GM20431 (cell line): Measurements from ENCODE around the gene GOLGA3.
"Not testable (repeated sequence)": the region's sequence is repeated elsewhere in the genome, so short reads cannot be mapped to it uniquely, and the experiment has no call there.

Experiments
- in situ Hi-C: fragments of 300-500 bp; cut with MseI, MboI; formaldehyde crosslinking; loops from one replicate; pipeline ENCODE4 v1.15.0; 2020; ENCODE audit warnings: low sequenced_read_pairs; ENCODE audit not compliant: unreplicated experiment

GOLGA3 gene

DNA sequence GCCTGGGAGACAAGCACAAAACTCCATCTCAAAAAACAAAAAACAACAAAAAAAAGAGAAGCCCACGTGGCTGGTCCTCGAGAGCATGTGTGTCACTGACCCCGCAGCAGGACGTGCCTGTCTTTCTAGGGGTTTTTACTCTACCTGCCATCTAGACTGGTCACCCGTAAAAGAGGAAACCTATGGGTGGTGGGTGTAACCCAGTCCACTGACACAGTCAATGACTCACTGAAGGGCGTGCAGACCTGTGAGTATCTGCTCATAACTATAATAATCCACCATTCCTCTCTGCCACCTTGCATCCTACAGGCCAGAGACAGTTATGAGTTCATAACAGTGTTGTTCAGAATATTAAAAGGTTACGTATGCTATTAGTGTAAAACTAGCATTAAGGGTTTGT lies 4.6 kb downstream of the GOLGA3 start:
- in situ Hi-C loops, result no loop called here

GRCh38 chr12:132818562-132818961 lies 10.1 kb downstream of the GOLGA3 start:
- in situ Hi-C loops, result no loop called here

GRCh38 chr12:132814232-132814631 lies 14.4 kb downstream of the GOLGA3 start:
- in situ Hi-C loops, result no loop called here

DNA sequence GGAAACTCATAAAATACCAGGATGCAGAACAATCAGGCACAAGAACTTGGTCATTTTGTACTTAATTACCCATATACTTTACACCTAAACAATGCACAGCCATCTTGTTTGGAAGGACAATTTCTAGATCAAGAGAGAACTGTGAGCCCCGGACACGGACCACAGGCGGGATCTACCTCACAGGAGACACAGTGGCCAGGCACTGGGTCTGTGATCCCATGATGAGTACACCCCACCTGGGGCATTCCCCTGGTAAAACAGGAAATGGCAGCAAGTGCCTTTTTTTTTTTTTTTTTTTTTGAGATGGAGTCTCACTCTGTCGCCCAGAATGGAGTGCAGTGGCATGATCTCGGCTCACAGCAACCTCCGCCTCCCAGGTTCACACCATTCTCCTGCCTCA lies 15.2 kb downstream of the GOLGA3 start:
- in situ Hi-C loops, result no loop called here

- in situ Hi-C loops, result no loop called here
Observed at GRCh38 chr12:132812631-132813305, 15.9 kb downstream of the GOLGA3 start.

DNA sequence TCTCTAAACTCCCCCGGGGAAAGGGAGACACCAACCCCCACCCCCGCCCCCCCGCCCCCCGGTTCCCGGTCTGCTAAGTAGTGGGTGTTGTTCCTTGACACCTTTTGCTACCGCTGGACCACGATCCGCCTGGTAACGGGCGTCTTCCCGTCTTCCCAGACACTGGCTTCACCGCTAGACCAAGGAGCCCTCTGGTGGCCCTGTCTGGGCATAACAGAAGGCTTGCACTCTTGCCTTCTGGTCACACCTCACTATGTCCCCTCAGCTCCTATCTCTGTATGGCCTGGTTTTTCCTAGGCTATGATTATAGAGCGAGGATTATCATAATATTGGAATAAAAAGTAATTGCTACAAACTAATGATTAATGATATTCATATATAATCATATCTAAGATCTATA lies 19.3 kb downstream of the GOLGA3 start:
- in situ Hi-C loops, result not testable (repeated sequence)

GRCh38 chr12:132807295-132808092 lies 21.2 kb downstream of the GOLGA3 start:
- in situ Hi-C loops, result no loop called here

DNA sequence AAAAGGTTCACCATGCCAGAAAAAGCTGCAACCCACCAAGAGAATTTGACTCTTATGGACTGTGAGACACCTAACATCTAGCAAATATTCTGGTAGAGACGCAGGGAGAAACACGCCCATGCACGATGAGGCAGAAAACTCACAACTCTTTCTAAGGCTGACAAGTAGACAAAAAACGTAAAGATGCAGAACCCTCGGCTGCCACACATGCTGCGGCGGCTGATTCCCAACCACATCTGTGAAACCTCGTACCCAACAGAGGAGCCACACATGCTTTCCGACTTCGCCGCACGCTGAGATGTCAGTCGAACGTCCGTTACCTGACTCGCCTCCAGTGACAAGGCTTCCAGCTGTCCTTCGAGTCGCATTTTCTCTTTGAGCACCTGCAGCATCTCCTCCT lies 21.8 kb downstream of the GOLGA3 start:
- in situ Hi-C loops, result no loop called here

DNA sequence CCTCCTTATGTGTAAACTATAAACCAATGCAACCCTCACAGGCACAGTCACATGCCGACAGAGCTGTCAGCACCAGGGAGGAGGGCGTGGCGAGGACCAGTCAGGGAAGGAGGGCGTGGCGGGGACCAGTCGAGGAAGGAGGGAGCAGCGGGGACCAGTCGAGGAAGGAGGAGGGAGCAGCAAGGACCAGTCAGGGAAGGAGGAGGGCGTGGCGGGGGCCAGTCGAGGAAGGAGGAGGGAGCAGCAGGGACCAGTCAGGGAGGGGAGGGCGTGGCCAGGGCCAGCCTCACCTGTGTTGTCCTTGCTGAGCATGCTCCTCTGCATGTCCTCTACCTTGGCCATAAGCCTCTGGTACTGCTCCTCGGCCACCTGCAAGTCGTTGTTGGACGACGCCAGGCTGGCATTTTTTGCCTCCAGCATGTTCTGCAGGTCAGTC lies 24.2 kb downstream of the GOLGA3 start:
- in situ Hi-C loops, result no loop called here

DNA sequence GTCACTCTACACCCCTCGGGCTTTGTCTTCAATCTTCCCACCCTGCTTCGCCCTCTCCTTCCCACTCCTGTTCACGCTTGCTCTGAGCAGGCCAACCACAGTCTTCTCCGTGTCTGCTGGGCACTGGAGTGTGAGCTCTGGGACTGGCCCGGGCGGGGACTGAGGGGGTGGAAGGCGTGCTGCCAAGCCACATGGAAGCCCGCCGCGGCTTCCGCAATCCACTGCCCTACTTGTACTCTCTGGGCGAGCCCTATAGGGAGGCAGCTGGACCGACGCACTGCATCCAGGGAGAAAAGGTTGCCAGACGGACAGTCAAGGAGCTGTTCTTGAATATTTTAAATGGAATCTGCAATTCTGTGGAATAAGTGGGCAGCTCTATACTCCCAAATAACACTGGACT lies 24.8 kb downstream of the GOLGA3 start:
- in situ Hi-C loops, result no loop called here

DNA sequence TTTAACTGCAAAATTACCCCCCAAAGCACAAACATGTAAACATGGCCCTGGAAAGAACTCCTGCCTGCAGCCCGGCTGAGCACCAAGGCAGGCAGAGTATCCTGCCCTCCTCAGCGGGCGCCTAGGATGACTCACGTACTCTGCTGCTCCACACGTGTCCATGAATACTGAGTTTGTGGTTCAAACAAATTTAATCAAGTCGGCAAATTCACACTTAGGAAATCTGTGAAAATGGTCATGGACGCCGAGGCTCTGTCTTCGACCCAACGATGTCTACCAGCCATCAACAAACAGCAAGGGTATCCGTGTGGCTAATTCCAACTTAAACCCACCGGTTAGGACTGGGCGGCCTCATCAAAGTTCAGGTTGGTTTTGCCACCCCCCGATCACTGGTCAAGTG lies 25.5 kb downstream of the GOLGA3 start:
- in situ Hi-C loops, result no loop called here

GRCh38 chr12:132801741-132802140 lies 26.9 kb downstream of the GOLGA3 start:
- in situ Hi-C loops, result no loop called here

- in situ Hi-C loops, result no loop called here
Observed at GRCh38 chr12:132798836-132799235, 29.8 kb downstream of the GOLGA3 start.

DNA sequence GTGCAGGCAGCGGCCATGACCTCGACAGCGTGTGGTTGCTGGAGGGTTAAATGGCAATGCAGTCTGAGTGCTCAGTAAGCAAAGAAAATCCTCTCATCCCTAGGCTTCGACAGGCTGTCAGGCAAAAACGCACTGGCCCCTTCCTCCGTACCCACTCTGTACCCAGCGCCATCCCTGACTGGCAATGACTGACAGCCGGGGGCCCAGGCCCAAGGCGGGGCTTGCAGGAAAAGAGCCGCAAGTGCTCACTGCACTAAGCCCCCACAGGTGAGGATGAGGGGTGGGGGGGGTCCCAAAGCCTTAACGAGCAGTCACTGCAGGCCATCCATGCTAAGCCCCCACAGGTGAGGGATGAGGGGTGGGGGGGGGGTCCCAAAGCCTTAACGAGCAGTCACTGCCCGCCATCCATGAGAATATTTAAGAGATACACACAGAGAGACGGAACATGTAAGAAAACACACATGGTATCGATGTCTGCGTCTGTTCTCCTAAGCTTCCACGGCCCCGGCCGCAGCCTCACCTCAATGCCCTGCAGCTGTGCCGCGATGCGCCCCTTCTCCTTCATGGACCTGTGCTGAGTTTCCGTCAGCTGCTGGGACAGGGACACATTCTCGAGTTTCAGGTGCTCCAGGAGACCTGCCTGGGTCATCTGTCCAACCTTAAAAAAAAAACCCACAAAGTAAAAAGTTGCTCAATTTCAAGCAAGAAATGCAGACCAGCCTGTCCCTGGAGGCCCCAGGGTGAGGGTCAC lies 30.7 kb downstream of the GOLGA3 start:
- in situ Hi-C loops, result no loop called here

GRCh38 chr12:132795847-132796246 lies 32.8 kb downstream of the GOLGA3 start:
- in situ Hi-C loops, result no loop called here

- in situ Hi-C loops, result not testable (repeated sequence)
Observed at GRCh38 chr12:132791940-132792339, 36.7 kb downstream of the GOLGA3 start.

DNA sequence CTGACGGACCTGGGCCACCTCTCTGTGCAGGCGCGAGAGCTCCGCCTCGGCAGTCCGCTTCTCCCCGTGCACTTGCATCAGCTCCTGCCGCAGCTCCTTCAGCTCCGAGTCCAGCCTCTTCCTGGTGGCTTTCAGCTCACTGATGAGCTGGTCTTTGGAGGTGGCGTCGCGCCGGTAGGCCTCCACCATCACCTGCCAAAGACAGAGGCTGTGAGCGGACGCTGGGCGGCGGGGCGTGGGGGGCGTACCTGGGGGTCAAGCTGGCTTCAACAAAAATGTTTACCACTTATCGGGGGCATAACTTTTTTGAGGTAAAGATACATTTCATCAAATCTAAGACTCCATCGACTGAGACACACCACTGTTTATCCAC lies 39.6 kb downstream of the GOLGA3 start:
- in situ Hi-C loops, result no loop called here

DNA sequence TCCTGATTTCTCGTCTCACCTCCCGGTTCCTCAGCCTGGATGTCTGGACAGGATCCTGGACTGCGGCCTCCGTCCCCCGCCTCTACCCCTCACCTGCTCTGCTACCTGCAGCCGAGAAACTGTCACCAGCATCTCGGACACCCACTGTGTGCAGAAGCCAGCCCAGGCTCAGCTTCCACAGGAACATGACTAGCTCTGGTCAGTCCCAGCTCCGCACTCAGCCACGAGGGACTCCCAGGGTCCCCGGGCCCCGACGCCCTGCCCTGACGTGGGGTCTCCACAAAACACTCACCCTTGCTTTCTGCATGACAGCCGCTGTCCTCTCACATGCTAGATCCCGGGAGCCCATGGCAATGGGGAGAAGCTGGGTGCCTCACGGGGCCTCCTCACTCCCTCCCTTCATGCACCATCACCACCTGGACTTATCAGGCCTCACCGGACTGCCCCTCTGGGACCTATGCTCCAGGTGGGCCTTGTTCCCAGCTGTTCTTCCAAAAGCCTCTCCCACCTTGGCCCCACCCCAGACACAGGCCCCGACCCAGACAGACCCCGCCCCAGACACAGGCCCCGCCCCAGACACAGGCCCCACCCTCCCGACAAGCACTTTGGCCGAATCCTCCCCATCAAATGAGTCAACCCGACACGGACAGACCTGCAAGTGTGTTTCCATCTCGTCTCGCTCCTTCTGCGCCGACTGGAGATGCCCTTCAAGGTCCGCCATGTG lies 40.1 kb downstream of the GOLGA3 start:
- in situ Hi-C loops, result no loop called here

- in situ Hi-C loops, result no loop called here
Observed at GRCh38 chr12:132787877-132788276, 40.8 kb downstream of the GOLGA3 start.

DNA sequence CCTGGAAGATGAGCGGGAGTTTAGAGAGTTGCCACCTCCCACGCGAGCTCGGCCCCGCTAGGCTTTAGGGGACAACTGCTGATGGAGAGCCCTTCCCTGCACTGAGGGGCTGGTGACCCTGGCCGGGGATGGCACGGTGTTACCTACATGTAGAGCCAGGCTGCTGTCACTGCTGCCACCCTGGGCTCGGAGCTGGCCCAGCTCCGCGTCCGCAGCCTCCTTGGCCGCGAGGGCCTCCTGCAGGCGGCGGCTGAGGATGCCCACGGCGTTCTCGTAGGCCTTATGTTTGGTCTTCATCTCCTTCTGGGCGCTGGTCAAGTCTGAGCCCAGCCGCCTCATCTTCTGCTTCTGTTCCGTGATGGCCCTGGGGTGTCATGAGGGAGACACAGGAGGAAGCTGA lies 42.5 kb downstream of the GOLGA3 start:
- in situ Hi-C loops, result no loop called here
